Lower lobe of right lung (tissue), 2 donors: Measurements from ENCODE around the gene PJVK. TPM values are rescaled to one million over a fixed set of nuclear protein-coding genes. Genes with fewer than 3 reads are reported as not detected.

Experiments used
- ATAC-seq, 2 donors: fragments of 200-7000 bp; cut with Tn5 transposase; one replicate each; pipeline ENCODE4 v1.9.1; 2020 to 2022; ENCODE audit warnings: mild to moderate bottlenecking in 2 of 2, moderate library complexity in 2 of 2
- DNase-seq: peaks from one replicate; pipeline ENCODE4 v3.0.0-alpha.2; 2020
- H3K27ac ChIP-seq: fragments of 200-600 bp; one replicate; pipeline ENCODE4 v1.8.0; 2022
- H3K27me3 ChIP-seq: fragments of 200-600 bp; one replicate; pipeline ENCODE4 v1.8.0; 2022; ENCODE audit warnings: low read depth
- H3K36me3 ChIP-seq: fragments of 200-600 bp; one replicate; pipeline ENCODE4 v1.8.0; 2022; ENCODE audit warnings: mild to moderate bottlenecking
- H3K4me1 ChIP-seq: fragments of 200-600 bp; one replicate; pipeline ENCODE4 v1.8.0; 2022
- H3K4me3 ChIP-seq: fragments of 200-600 bp; one replicate; pipeline ENCODE4 v1.8.0; 2022; ENCODE audit warnings: mild to moderate bottlenecking
- H3K9me3 ChIP-seq: fragments of 200-600 bp; one replicate; pipeline ENCODE4 v1.8.0; 2022
- CTCF ChIP-seq: fragments of 200-600 bp; IDR thresholded peaks from one replicate; pipeline ENCODE4 v1.8.0; 2022; ENCODE audit warnings: antibody characterized with exemption, mild to moderate bottlenecking
- intact Hi-C: fragments of 100-400 bp; cut with DNase I; formaldehyde crosslinking; loops from one replicate; pipeline ENCODE4 v1.11.0; 2022
- total RNA-seq: library from RNA; stranded (reverse); fragmentation: NEBNext Ultra II Directional; extraction: Animal tissue kit (Norgen Biotek cat#: 25700); gene quantifications from one replicate; pipeline ENCODE4 v1.2.1, GENCODE V29; 2021
- donor health status: DM: no; HTN: yes; CAD: no; lungs with severe emphysema.

Gene PJVK
- total RNA-seq, 1 donor from 2014 or later: 3.0 TPM

DNA sequence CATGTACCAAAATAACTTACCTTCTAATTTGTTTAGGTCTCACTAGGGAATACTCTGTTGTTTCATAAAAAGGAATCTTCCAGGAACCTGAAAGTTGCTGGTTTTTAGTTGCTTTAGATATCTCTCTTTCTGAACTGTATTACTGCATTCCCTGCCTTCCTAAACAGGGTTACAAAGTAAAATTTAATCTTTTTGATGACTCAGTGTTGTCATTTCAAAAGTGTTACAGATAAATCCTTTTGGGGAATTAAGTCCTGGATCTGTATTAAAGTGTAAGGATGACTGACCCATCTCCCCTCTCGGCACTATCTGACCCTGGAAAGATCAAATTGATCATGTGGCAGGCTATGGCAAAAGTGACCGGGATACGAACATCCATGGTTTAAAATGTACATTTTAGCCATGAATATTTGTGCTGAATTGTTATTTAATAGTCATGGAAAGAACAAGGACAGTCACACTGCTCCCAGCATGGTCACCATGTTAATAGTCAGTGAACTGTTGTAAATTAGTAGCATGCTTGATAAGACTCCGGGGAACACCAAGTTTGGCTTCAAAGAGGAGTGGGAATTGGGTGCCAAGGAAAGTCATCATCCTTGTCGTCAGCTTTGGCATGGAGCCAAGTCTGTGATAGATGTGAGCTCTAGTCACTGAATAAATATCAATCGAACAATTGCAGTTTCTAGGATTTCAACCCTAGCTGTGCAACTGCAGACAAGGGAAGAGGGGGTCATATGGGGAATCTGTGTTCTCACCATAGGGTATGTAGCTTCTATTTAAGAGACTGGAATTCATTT, 33.3 kb downstream of the PJVK start:
- Histone ChIP-seq H3K4me1 (peaks cover 44% of the 10 kb centered on the region), H3K27ac (no peak overlapping the region)
- intact Hi-C loops: no loop called here

DNA sequence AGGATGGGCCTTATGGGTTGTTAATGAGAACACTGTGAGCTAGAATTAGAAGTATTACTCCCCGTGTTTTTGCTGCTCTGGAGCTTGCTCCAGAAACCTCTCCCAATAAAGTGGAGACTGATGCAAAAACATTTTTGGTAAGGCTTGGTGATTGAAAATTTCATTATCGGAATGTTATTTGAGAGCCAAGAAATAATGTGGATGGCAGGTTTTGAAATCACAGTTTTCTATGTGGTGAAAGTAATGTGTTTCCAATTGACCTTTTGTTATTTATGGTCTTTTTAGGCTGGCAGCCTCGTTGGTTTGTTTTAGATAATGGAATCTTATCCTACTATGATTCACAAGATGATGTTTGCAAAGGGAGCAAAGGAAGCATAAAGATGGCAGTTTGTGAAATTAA, 34.2 kb downstream of the PJVK start:
- no peak overlapping the region for H3K27ac ChIP-seq
- no peak overlapping the region for H3K4me3 ChIP-seq
- no peaks in the 10 kb centered on the region for H3K27me3 ChIP-seq
- peaks cover 39% of the 10 kb centered on the region for H3K4me1 ChIP-seq
- H3K9me3 ChIP-seq: no peaks in the 10 kb centered on the region
- intact Hi-C loops: no loop called here
- no peak for TF ChIP-seq CTCF
- ATAC-seq (no peak), DNase-seq (no peak)
- peaks cover 16% of the 10 kb centered on the region for H3K36me3 ChIP-seq

More for the DNA sequence above, 33.3 kb downstream of the PJVK start:
- Histone ChIP-seq H3K27me3 (no peaks in the 10 kb centered on the region), H3K36me3 (peaks cover 9% of the 10 kb centered on the region), H3K9me3 (no peaks in the 10 kb centered on the region), H3K4me3 (no peak overlapping the region)
- DNase-seq (no peak), ATAC-seq (no peak)
- TF ChIP-seq CTCF: no peak

- Histone ChIP-seq H3K4me3 (no peak overlapping the region), H3K36me3 (peaks cover 73% of the 10 kb centered on the region), H3K4me1 (no peaks in the 10 kb centered on the region), H3K27ac (no peak overlapping the region), H3K27me3 (no peaks in the 10 kb centered on the region), H3K9me3 (no peaks in the 10 kb centered on the region)
- TF ChIP-seq CTCF: no peak
- DNase-seq: no peak
- ATAC-seq: no peak
- intact Hi-C loops: no loop called here
Observed at GRCh38 chr2:178491612-178492011, 40.4 kb downstream of the PJVK start.

GRCh38 chr2:178496049-178496448, 44.9 kb downstream of the PJVK start:
- no peak overlapping the region for H3K4me3 ChIP-seq
- no peak overlapping the region for H3K27ac ChIP-seq
- ATAC-seq (no peak), DNase-seq (no peak)
- intact Hi-C loops: no loop called here
- TF ChIP-seq CTCF: no peak
- no peaks in the 10 kb centered on the region for H3K4me1 ChIP-seq
- H3K27me3 ChIP-seq: no peaks in the 10 kb centered on the region
- peaks cover 96% of the 10 kb centered on the region for H3K36me3 ChIP-seq
- H3K9me3 ChIP-seq: no peaks in the 10 kb centered on the region

GRCh38 chr2:178498137-178498536, 47.0 kb downstream of the PJVK start:
- Histone ChIP-seq H3K4me1 (no peaks in the 10 kb centered on the region), H3K27me3 (no peaks in the 10 kb centered on the region), H3K9me3 (no peaks in the 10 kb centered on the region), H3K4me3 (no peak overlapping the region), H3K27ac (no peak overlapping the region), H3K36me3 (peaks cover 99% of the 10 kb centered on the region)
- ATAC-seq (no peak), DNase-seq (no peak)
- intact Hi-C loops: no loop called here
- no peak for TF ChIP-seq CTCF
